Panc1 (cell line): ENCODE measurements around the gene BACH2.

Source experiments
- POLR2AphosphoS5 ChIP-seq: IDR thresholded peaks from 2 replicates; pipeline ENCODE4 v1.6.1; 2012; ENCODE audit warnings: mild to moderate bottlenecking, low read depth, low read length, moderate library complexity
- SIN3A ChIP-seq: IDR thresholded peaks from 2 replicates; pipeline ENCODE4 v1.6.1; 2012; ENCODE audit warnings: low read depth, mild to moderate bottlenecking, low read length, moderate library complexity, borderline replicate concordance; ENCODE audit not compliant: insufficient read depth
- TF ChIP-seq, protein P1 (sequence below): fragments of 450-650 bp; IDR thresholded peaks from 2 replicates; pipeline ENCODE4 v1.5.1; 2017; ENCODE audit warnings: mild to moderate bottlenecking
- TF ChIP-seq, protein P2 (sequence below), 2 experiments: IDR thresholded peaks; 2 replicates each; pipeline ENCODE4 v1.6.1; 2011 to 2012; ENCODE audit warnings: low read depth in 2 of 2, control low read depth in 1 of 2, low read length in 1 of 2, mild to moderate bottlenecking in 1 of 2, moderate library complexity in 1 of 2; ENCODE audit not compliant: insufficient read depth in 1 of 2

DNA sequence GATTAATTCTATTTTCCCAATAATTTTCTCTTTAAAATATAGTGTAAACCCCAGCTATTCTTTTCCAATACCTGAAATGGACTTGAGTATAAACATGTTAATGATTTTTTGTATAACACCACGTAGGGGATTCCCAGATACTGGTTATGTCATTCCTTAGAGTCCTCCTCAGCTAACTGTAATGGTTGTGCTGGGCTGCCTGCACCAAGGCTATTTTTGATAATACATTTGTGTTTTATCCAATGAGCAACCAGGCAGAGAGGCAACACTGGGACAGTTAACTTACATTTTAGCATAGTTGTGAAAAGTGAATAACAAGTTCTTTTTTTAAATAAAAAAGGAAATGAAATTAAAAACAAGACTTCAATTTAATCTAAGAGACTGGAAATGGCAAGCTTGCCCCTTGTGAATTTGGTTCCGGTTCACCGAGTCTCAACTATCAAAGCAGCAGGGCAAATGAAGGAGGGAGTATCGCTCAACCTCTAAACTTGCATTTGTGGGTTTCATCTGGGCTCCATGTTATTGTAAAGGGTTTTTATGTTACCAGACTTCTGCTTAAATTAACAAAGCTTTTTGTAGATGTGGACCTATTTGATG, 18.8 kb upstream of the BACH2 start:
- no peak for TF ChIP-seq POLR2AphosphoS5
- TF ChIP-seq, protein P1, sequence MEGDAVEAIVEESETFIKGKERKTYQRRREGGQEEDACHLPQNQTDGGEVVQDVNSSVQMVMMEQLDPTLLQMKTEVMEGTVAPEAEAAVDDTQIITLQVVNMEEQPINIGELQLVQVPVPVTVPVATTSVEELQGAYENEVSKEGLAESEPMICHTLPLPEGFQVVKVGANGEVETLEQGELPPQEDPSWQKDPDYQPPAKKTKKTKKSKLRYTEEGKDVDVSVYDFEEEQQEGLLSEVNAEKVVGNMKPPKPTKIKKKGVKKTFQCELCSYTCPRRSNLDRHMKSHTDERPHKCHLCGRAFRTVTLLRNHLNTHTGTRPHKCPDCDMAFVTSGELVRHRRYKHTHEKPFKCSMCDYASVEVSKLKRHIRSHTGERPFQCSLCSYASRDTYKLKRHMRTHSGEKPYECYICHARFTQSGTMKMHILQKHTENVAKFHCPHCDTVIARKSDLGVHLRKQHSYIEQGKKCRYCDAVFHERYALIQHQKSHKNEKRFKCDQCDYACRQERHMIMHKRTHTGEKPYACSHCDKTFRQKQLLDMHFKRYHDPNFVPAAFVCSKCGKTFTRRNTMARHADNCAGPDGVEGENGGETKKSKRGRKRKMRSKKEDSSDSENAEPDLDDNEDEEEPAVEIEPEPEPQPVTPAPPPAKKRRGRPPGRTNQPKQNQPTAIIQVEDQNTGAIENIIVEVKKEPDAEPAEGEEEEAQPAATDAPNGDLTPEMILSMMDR, result no peak
- TF ChIP-seq, protein P2, sequence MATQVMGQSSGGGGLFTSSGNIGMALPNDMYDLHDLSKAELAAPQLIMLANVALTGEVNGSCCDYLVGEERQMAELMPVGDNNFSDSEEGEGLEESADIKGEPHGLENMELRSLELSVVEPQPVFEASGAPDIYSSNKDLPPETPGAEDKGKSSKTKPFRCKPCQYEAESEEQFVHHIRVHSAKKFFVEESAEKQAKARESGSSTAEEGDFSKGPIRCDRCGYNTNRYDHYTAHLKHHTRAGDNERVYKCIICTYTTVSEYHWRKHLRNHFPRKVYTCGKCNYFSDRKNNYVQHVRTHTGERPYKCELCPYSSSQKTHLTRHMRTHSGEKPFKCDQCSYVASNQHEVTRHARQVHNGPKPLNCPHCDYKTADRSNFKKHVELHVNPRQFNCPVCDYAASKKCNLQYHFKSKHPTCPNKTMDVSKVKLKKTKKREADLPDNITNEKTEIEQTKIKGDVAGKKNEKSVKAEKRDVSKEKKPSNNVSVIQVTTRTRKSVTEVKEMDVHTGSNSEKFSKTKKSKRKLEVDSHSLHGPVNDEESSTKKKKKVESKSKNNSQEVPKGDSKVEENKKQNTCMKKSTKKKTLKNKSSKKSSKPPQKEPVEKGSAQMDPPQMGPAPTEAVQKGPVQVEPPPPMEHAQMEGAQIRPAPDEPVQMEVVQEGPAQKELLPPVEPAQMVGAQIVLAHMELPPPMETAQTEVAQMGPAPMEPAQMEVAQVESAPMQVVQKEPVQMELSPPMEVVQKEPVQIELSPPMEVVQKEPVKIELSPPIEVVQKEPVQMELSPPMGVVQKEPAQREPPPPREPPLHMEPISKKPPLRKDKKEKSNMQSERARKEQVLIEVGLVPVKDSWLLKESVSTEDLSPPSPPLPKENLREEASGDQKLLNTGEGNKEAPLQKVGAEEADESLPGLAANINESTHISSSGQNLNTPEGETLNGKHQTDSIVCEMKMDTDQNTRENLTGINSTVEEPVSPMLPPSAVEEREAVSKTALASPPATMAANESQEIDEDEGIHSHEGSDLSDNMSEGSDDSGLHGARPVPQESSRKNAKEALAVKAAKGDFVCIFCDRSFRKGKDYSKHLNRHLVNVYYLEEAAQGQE (IDR thresholded peaks at IDR 0.05; ENCODE audit: insufficient read depth in 1 of 2, low read depth in 2 of 2, low read length in 1 of 2), result no peak
- no peak for TF ChIP-seq SIN3A
